Activated T-helper 2 cell treated with anti-CD3 and anti-CD28 coated beads, Interferon-gamma antibody, Interleukin-2, Interleukin-4, amounts not matched to agents 10 μg/mL and 5 μg/mL and 100 μg/mL, durations not matched to agents 14 hours and 24 hours and 36 hours (primary cell): ENCODE results near the gene SEC63. TPM values are rescaled to one million over a fixed set of nuclear protein-coding genes. Genes with fewer than 3 reads are reported as not detected.
"Not testable (repeated sequence)": the region's sequence is repeated elsewhere in the genome, so short reads cannot be mapped to it uniquely, and the experiment has no call there.

Experiments used
- DNase-seq: peaks from one replicate; pipeline ENCODE4 v3.0.0; 2021; ENCODE audit warnings: low spot score
- H3K27ac Mint-ChIP-seq: one replicate; pipeline ENCODE4 v1.8.0; 2021; ENCODE audit warnings: mixed read lengths
- H3K27me3 Mint-ChIP-seq: one replicate; pipeline ENCODE4 v1.8.0; 2021; ENCODE audit warnings: low read depth, mixed read lengths
- H3K36me3 Mint-ChIP-seq: one replicate; pipeline ENCODE4 v1.8.0; 2021; ENCODE audit warnings: low read depth, mixed read lengths
- H3K4me1 Mint-ChIP-seq: one replicate; pipeline ENCODE4 v1.8.0; 2021; ENCODE audit warnings: low read depth, mixed read lengths
- H3K4me3 Mint-ChIP-seq: one replicate; pipeline ENCODE4 v1.8.0; 2021; ENCODE audit warnings: low read depth, mild to moderate bottlenecking, moderate library complexity, mixed read lengths
- H3K9me3 Mint-ChIP-seq: one replicate; pipeline ENCODE4 v1.8.0; 2021; ENCODE audit warnings: mixed read lengths
- intact Hi-C: fragments of 100-400 bp; cut with micrococcal nuclease; formaldehyde crosslinking; loops from one replicate; pipeline ENCODE4 v1.15.1; 2023
- total RNA-seq: library from RNA; stranded (reverse); gene quantifications from 2 replicates; pipeline ENCODE4 v1.2.3, GENCODE V29; 2022

Gene SEC63
- total RNA-seq, 1 donor from 2014 or later: 96.2 TPM

DNA sequence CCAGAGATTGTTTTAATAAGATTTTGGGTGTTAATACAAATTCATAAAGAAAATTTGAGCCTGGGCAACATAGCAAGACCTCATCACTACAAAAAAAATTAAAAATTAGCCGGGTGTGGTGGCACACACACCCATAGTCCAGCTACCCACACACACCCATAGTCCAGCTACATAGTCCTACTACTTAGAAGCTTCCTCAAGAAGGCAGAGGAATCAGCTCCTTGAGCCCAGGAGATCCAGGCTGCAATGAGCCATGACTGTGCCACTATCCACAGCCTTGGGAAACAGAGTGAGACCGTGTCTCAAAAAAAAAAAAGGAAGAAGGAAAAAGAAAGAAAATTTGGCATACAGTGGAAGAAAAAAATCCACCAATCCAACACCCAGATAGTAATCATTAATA lies 16.8 kb downstream of the SEC63 start:
- no peaks in the 10 kb centered on the region for H3K9me3 Mint-ChIP-seq
- peaks cover 43% of the 10 kb centered on the region for H3K36me3 Mint-ChIP-seq
- no peak overlapping the region for H3K27ac Mint-ChIP-seq
- no peak overlapping the region for H3K4me3 Mint-ChIP-seq
- peaks cover 16% of the 10 kb centered on the region for H3K4me1 Mint-ChIP-seq
- DNase-seq: no peak
- no peaks in the 10 kb centered on the region for H3K27me3 Mint-ChIP-seq
- intact Hi-C loops: no loop called here

- H3K4me3 Mint-ChIP-seq, H3K27ac Mint-ChIP-seq, H3K27me3 Mint-ChIP-seq, intact Hi-C loops, DNase-seq: not testable (repeated sequence)
- H3K4me1 Mint-ChIP-seq: peaks cover 11% of the 10 kb centered on the region
- H3K36me3 Mint-ChIP-seq: peaks cover 52% of the 10 kb centered on the region
- peaks cover 14% of the 10 kb centered on the region for H3K9me3 Mint-ChIP-seq
Measured at GRCh38 chr6:107936910-107937292, 21.1 kb downstream of the SEC63 start.

DNA sequence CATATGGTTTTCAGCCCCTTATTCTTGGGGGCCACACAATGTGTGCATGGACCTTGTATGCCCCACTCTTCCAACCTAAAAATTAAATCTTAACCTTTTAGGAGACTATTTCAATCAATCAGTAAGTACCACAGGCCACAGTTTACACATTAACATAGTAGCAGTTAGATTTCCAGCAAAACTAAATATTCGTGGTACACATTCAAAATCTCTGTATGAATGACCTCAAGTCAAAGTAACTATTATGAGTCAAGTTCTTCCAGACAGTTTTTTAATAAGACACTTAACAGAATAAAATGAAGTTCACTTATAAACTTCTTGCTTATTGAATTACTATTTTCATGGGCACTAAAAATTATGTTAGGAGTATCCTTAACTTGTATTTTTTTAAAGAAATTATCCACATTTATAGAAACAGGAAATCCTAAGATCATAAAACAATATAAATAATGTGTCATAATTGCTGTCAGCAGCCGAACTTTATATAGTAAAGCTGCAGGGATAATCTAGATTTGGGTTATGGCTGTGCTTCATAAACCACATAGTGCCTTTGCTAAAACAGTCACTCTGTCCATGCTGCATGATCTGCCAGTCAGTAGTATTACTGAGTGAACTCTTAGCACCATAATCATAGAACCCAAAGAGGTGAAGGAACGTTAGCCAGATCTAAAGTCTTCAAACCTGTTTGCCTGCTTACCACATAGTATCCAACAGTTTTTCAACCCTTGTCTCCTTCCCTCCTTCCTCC lies 21.7 kb downstream of the SEC63 start:
- intact Hi-C loops: no loop called here
- Mint-ChIP-seq H3K27me3 (no peaks in the 10 kb centered on the region), H3K9me3 (peaks cover 14% of the 10 kb centered on the region), H3K27ac (no peak overlapping the region), H3K4me3 (no peak overlapping the region), H3K4me1 (peaks cover 13% of the 10 kb centered on the region), H3K36me3 (peaks cover 57% of the 10 kb centered on the region)
- DNase-seq: no peak

DNA sequence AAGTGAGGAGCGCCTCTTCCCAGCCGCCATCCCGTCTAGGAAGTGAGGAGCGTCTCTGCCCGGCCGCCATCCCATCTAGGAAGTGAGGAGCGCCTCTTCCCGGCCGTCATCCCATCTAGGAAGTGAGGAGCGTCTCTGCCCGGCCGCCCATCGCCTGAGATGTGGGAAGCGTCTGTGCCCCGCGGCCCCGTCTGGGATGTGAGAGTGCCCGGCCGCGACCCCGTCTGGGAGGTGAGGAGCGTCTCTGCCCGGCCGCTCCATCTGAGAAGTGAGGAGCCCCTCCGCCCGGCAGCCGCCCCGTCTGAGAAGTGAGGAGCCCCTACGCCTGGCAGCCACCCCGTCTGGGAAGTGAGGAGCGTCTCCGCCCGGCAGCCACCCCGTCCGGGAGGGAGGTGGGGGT lies 23.8 kb downstream of the SEC63 start:
- H3K27me3 Mint-ChIP-seq, intact Hi-C loops, DNase-seq, H3K27ac Mint-ChIP-seq, H3K4me3 Mint-ChIP-seq: not testable (repeated sequence)
- peaks cover 55% of the 10 kb centered on the region for H3K36me3 Mint-ChIP-seq
- H3K4me1 Mint-ChIP-seq: peaks cover 10% of the 10 kb centered on the region
- H3K9me3 Mint-ChIP-seq: peaks cover 14% of the 10 kb centered on the region

DNA sequence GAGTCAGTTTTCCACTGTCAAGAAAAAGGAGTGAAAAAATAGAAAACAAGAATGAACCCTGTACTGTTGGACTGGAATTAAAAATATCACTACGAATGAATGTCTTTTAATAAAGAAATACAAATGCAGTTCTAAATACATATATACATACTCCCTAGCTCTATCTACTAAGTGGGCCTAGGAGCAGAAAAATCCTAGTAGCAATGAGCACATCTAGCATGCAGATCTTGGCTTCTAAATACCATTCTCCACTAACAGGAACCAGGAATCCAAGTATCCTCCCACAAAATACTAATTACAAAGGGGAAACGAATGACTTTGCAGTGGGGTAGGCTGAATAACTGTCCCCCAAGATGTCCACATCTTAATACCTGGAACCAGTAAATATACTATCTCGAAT lies 25.4 kb downstream of the SEC63 start:
- H3K27ac Mint-ChIP-seq: no peak overlapping the region
- no peaks in the 10 kb centered on the region for H3K27me3 Mint-ChIP-seq
- H3K4me1 Mint-ChIP-seq: peaks cover 12% of the 10 kb centered on the region
- no peak for DNase-seq
- peaks cover 59% of the 10 kb centered on the region for H3K36me3 Mint-ChIP-seq
- H3K4me3 Mint-ChIP-seq: no peak overlapping the region
- intact Hi-C loops: no loop called here
- peaks cover 14% of the 10 kb centered on the region for H3K9me3 Mint-ChIP-seq

GRCh38 chr6:107931894-107932293 lies 26.1 kb downstream of the SEC63 start:
- intact Hi-C loops: no loop called here
- no peak for DNase-seq
- no peaks in the 10 kb centered on the region for H3K27me3 Mint-ChIP-seq
- H3K4me3 Mint-ChIP-seq: no peak overlapping the region
- H3K4me1 Mint-ChIP-seq: peaks cover 12% of the 10 kb centered on the region
- H3K36me3 Mint-ChIP-seq: peaks cover 56% of the 10 kb centered on the region
- H3K9me3 Mint-ChIP-seq: peaks cover 14% of the 10 kb centered on the region
- H3K27ac Mint-ChIP-seq: no peak overlapping the region

GRCh38 chr6:107928984-107929383 lies 29.0 kb downstream of the SEC63 start:
- Mint-ChIP-seq H3K4me3 (no peak overlapping the region), H3K27me3 (no peaks in the 10 kb centered on the region), H3K9me3 (peaks cover 14% of the 10 kb centered on the region), H3K36me3 (peaks cover 61% of the 10 kb centered on the region), H3K27ac (no peak overlapping the region), H3K4me1 (peaks cover 10% of the 10 kb centered on the region)
- DNase-seq: no peak
- intact Hi-C loops: no loop called here

DNA sequence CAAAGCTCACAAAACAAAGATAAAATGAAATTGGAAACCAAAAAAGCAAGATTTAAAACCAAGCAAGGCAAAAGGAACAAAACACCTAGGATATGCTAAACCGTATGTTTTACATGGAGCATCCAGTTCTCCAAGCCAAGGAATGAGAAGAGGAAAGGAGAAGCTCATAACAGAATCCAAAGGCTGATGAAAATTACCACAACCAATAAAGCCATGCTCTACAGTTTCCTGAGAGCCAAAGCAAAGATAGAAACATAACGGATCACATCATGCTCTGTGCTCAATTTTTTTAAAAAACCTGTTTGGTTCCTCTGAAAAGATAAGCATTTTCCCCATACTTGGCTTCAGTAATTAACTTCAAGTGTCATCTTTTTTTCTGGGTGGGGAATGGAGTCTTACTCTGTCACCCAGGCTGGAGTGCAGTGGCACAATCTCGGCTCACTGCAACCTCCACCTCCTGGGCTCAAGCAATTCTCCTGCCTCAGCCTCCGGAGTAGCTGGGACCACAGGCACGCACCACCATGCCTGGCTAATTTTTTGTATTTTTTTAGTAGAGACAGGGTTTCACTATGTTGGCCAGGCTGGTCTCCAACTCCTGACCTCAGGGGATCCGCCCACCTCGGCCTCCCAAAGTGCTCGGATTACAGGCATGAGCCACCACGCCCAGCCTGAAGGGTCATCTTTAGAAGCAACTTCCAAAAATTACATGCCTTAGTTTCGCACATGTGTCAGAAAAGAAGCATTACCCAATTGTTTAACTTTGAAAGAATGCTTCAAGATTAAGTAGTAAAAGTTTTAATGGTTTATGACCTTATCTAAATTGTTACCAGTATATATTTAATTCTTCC lies 31.1 kb downstream of the SEC63 start:
- H3K9me3 Mint-ChIP-seq: not testable (repeated sequence)

GRCh38 chr6:107917451-107918375 lies 40.3 kb downstream of the SEC63 start:
- H3K4me3 Mint-ChIP-seq: no peak overlapping the region

More for the DNA sequence above, 31.1 kb downstream of the SEC63 start:
- DNase-seq, intact Hi-C loops, H3K4me1 Mint-ChIP-seq, H3K4me3 Mint-ChIP-seq, H3K27ac Mint-ChIP-seq, H3K27me3 Mint-ChIP-seq: not testable (repeated sequence)
- H3K36me3 Mint-ChIP-seq: peaks cover 58% of the 10 kb centered on the region

GRCh38 chr6:107916961-107917360 lies 41.0 kb downstream of the SEC63 start:
- DNase-seq, H3K4me1 Mint-ChIP-seq, H3K27ac Mint-ChIP-seq, H3K4me3 Mint-ChIP-seq, H3K27me3 Mint-ChIP-seq, intact Hi-C loops: not testable (repeated sequence)
- Mint-ChIP-seq H3K36me3 (peaks cover 89% of the 10 kb centered on the region), H3K9me3 (peaks cover 14% of the 10 kb centered on the region)

More at GRCh38 chr6:107917451-107918375, 40.3 kb downstream of the SEC63 start:
- Mint-ChIP-seq H3K4me1 (peaks cover 4% of the 10 kb centered on the region), H3K36me3 (peaks cover 85% of the 10 kb centered on the region), H3K27ac (no peak overlapping the region), H3K9me3 (peaks cover 14% of the 10 kb centered on the region), H3K27me3 (no peaks in the 10 kb centered on the region)
- DNase-seq: no peak
- intact Hi-C loops: no loop called here

DNA sequence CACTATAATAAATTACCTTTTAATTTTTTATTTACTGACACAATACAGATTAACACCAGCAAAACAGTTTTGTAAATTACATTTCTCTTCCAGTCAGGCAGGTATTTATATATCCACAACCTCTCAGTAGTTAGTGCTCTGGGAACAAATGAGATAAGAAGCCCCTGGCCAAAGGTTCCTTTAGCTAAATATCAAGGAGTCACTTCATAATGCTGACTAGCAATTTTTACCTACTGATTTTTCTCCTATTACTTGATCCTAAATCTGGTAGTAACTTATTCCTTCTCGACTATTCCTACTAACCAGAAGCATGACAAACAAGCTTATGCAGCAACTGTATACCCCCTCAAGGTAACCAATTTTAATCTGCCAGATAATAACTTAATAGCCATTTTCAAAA lies 46.3 kb downstream of the SEC63 start:
- H3K9me3 Mint-ChIP-seq: peaks cover 3% of the 10 kb centered on the region
- intact Hi-C loops: no loop called here
- H3K36me3 Mint-ChIP-seq: peaks cover 77% of the 10 kb centered on the region
- no peak for DNase-seq
- no peak overlapping the region for H3K4me3 Mint-ChIP-seq
- peaks cover 4% of the 10 kb centered on the region for H3K4me1 Mint-ChIP-seq
- H3K27ac Mint-ChIP-seq: no peak overlapping the region
- H3K27me3 Mint-ChIP-seq: no peaks in the 10 kb centered on the region

DNA sequence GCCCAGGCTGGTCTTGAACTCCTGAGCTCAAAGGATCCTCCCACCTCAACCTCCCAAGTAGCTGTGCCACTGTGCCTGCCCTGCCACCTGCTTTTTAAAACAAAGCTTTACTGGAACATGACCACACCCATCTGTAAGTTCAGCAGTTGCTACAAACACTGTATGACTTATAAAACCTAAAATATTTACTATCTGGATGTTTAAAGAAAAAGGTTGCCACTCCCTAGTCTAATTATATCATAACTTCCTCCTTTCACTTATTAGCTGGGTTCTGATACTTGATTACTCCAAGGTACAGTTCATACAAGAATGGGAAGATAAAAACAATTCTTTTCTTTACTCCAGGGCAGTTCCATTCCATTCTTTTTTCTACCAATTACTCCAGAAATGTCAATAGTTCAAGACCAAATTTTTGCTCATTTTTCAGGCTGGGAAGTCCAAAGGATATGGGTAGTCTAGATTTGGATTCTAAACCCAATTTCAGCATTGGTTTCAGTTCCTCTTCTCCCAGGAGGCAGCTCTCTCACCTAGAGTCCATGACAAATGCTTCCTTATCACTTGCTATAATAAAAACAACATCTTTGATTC lies 63.1 kb downstream of the SEC63 start:
- intact Hi-C loops: no loop called here
- Mint-ChIP-seq H3K36me3 (peaks cover 82% of the 10 kb centered on the region), H3K4me3 (no peak overlapping the region)

More for the DNA sequence above, 63.1 kb downstream of the SEC63 start:
- peaks cover 11% of the 10 kb centered on the region for H3K9me3 Mint-ChIP-seq
- no peaks in the 10 kb centered on the region for H3K4me1 Mint-ChIP-seq
- no peak for DNase-seq
- H3K27ac Mint-ChIP-seq: no peak overlapping the region
- no peaks in the 10 kb centered on the region for H3K27me3 Mint-ChIP-seq
